Peyer's patch (tissue), 4 donors: ENCODE results near the gene OR2T27.
"Not testable (repeated sequence)": the region's sequence is repeated elsewhere in the genome, so short reads cannot be mapped to it uniquely, and the experiment has no call there.

Source experiments
- CTCF ChIP-seq, 6 experiments: fragments of 450-650 bp in 4 of 6; fragments of 200-600 bp in 2 of 6; sonication (generic) in 1 of 6; IDR thresholded peaks; one replicate each; pipeline ENCODE4 v1.5.1; 2017 to 2019; ENCODE audit warnings: antibody characterized with exemption in 6 of 6, mild to moderate bottlenecking in 3 of 6, moderate library complexity in 1 of 6
- POLR2A ChIP-seq, 2 donors: fragments of 450-650 bp; IDR thresholded peaks; one replicate each; pipeline ENCODE4 v1.5.1; 2017; ENCODE audit warnings: antibody characterized with exemption in 2 of 2, mild to moderate bottlenecking in 2 of 2, moderate library complexity in 2 of 2

- not testable (repeated sequence) for TF ChIP-seq CTCF, POLR2A (IDR thresholded peaks at IDR 0.05)
These were observed 14.4 kb downstream of the OR2T27 start for GRCh38 chr1:248640906-248641305.
